Tibial artery (tissue), 4 donors: Measurements from ENCODE around the gene CACNG1.

Experiments used
- DNase-seq, 2 donors: peaks; one replicate each; pipeline ENCODE4 v3.0.0-alpha.2; 2019
- H3K27ac ChIP-seq, 2 donors: fragments of 200-600 bp; sonication (generic) in 1 of 2; 1 replicate in 1 of 2; 2 replicates in 1 of 2; pipeline ENCODE4 v1.5.1; 2018 to 2019; ENCODE audit warnings: mild to moderate bottlenecking in 1 of 2
- H3K27me3 ChIP-seq, 2 donors: fragments of 200-600 bp; sonication (generic) in 1 of 2; one replicate each; pipeline versions ENCODE4 v1.5.1 to v1.6.0; 2016 to 2019
- H3K36me3 ChIP-seq, 3 donors: fragments of 200-600 bp; sonication (generic) in 2 of 3; one replicate each; pipeline ENCODE4 v1.5.1; 2016 to 2019; ENCODE audit warnings: mild to moderate bottlenecking in 2 of 3
- H3K4me1 ChIP-seq, 4 donors: fragments of 200-600 bp; sonication (generic) in 2 of 4; 1 replicate in 3 of 4; 2 replicates in 1 of 4; pipeline ENCODE4 v1.5.1; 2016 to 2019
- H3K4me3 ChIP-seq, 2 donors: fragments of 200-600 bp; sonication (generic) in 1 of 2; 1 replicate in 1 of 2; 2 replicates in 1 of 2; pipeline ENCODE4 v1.5.1; 2018 to 2019; ENCODE audit warnings: mild to moderate bottlenecking in 2 of 2
- H3K9me3 ChIP-seq, 3 donors: fragments of 200-600 bp; sonication (generic) in 1 of 3; one replicate each; pipeline ENCODE4 v1.5.1; 2016 to 2019
- intact Hi-C: fragments of 100-400 bp; cut with DNase I; formaldehyde crosslinking; loops from one replicate; pipeline ENCODE4 v1.15.0; 2023; ENCODE audit warnings: low total_unique reads
- TF ChIP-seq, protein P1 (sequence below), 2 experiments: fragments of 200-600 bp in 1 of 2; fragments of 450-650 bp in 1 of 2; IDR thresholded peaks; one replicate each; pipeline ENCODE4 v1.5.1; 2017 to 2019; ENCODE audit warnings: antibody characterized with exemption in 2 of 2, mild to moderate bottlenecking in 1 of 2, moderate library complexity in 1 of 2

Gene CACNG1, protein sequence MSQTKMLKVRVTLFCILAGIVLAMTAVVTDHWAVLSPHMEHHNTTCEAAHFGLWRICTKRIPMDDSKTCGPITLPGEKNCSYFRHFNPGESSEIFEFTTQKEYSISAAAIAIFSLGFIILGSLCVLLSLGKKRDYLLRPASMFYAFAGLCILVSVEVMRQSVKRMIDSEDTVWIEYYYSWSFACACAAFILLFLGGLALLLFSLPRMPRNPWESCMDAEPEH

DNA sequence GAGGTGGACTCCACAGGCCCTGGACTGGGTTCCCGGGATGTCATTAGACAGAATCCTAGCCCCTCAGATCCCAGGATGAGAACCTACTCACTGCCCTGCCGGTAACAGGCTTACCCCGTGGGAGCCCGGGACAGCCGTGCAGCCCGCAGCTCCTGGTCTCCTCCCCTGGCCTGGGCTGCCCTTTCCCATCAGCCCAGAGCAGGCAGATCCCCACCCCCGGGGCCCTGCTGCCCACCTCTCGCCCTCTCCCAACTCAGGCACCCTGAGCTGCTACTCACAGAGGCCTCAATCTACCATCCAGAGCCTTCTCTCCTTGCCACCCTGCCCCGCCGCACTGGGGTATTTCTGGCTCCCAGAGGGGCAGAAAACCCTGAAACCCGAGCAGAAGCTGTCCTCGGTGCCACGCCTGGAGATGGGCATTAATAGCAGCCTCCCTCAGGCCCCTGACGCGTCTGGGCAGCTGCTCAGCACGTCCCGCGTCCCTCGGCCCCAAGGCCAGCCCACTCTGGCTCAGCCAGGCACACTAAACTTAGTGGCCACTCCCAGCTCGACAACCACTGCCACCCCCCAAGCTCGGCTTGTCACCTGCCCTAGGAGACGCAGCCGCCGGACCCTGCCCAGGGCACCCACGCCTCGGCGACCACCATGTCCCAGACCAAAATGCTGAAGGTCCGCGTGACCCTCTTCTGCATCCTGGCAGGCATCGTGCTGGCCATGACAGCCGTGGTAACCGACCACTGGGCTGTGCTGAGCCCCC is at the start of gene CACNG1:
TSS of gene CACNG1 (plus strand) at position 539 of the 757 bp plus-strand sequence. CDS start at position 646, 107 bp downstream.
- TF ChIP-seq, protein P1, sequence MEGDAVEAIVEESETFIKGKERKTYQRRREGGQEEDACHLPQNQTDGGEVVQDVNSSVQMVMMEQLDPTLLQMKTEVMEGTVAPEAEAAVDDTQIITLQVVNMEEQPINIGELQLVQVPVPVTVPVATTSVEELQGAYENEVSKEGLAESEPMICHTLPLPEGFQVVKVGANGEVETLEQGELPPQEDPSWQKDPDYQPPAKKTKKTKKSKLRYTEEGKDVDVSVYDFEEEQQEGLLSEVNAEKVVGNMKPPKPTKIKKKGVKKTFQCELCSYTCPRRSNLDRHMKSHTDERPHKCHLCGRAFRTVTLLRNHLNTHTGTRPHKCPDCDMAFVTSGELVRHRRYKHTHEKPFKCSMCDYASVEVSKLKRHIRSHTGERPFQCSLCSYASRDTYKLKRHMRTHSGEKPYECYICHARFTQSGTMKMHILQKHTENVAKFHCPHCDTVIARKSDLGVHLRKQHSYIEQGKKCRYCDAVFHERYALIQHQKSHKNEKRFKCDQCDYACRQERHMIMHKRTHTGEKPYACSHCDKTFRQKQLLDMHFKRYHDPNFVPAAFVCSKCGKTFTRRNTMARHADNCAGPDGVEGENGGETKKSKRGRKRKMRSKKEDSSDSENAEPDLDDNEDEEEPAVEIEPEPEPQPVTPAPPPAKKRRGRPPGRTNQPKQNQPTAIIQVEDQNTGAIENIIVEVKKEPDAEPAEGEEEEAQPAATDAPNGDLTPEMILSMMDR (IDR thresholded peaks at IDR 0.05), result no peak
- H3K4me1 ChIP-seq, result no peaks in the 10 kb centered on the region
- no peak within 1 kb of the TSS for H3K27ac ChIP-seq
- no peaks in the 10 kb centered on the region for H3K27me3 ChIP-seq
- intact Hi-C loops, result no loop called here
- no peak for DNase-seq
- no peak within 1 kb of the TSS for H3K4me3 ChIP-seq
- H3K36me3 ChIP-seq, result no peaks in the 10 kb centered on the region
- H3K9me3 ChIP-seq, result peaks cover 4 to 16% (median 5%) of the 10 kb centered on the region in 3 donors

DNA sequence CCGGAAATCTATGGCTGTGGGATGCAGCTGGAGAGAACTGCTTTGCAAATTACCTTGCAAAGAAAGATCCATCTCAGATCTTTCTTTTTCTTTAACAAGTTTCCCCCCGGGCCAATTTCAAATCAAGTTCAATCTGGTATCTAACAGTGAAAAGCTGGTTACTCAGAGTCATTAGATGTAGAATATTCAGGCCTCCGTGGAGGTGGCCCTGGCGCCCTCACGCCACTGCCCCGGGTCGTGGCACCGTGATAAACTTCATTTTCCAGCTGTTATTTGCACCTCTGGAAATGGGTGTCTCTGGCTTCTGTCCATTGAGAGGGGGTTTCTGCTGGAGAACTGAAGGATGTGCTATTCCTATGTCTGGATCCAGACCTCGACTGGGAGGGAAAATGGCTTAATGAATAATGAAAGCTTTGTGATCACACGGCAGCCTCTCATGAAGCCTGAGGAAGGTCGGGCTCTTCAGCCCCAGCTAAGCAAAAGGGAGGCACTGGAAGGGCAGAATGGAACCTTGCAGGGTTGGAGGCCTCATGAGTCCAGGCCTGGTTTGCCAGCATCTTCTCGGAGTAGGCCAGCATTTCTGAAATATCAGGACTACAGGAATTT is 49.3 kb upstream of the CACNG1 start:
- Histone ChIP-seq H3K27ac (no peak overlapping the region), H3K27me3 (peaks cover 0 to 5% of the 10 kb centered on the region in 2 donors), H3K4me3 (no peak overlapping the region), H3K36me3 (no peaks in the 10 kb centered on the region), H3K4me1 (no peaks in the 10 kb centered on the region), H3K9me3 (no peaks in the 10 kb centered on the region)
- intact Hi-C loops, result loop anchor here (10.0 kb wide), 1 partner anchor 60 kb away; no protein-coding TSS in a partner anchor
- DNase-seq, result no peak
- TF ChIP-seq, protein P1 (IDR thresholded peaks at IDR 0.05), result no peak

DNA sequence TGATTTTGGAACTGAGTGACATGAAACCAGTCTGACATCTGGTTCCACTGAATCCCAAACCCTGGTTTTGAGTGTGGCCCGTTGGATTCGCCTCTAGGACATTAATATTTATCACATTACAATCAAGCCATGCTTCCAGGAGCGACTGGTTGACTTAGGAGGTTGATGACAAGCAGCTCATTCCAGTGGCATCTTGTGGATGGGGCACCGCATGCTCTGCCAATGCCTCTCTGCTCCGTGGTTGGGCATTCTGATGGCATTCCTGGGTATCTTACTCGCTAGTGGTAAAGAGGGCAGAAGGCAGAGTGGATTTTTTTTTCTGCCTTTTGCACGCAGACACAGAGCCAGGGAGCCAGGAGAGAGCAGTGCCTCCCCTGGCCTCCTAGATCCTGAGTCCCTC is 48.4 kb upstream of the CACNG1 start:
- TF ChIP-seq, protein P1 (IDR thresholded peaks at IDR 0.05), result no peak
- DNase-seq, result no peak
- Histone ChIP-seq H3K4me1 (no peaks in the 10 kb centered on the region), H3K4me3 (no peak overlapping the region), H3K9me3 (no peaks in the 10 kb centered on the region), H3K27ac (no peak overlapping the region), H3K36me3 (no peaks in the 10 kb centered on the region), H3K27me3 (peaks cover 0 to 8% of the 10 kb centered on the region in 2 donors)
- intact Hi-C loops, result loop anchor here (10.0 kb wide), 1 partner anchor 59 kb away; no protein-coding TSS in a partner anchor

DNA sequence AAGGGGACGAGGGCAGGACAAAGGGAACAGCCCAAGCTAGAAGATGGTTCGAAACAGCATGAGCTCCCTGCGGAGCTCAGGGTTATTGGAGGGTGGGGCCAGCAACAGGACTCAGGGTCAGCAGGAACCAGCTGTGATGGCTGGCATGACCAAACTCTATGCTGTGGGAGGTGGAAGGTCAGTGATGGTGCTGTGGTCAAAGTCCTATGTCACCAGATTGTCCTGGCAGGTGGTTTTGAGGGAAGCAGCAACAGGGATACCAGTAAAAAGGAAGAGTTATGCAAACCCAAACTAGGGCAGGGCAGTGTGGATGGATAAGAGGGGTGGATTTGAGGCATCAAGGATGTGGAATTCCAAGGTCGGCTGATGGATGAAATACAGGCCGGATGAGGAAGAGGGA is 47.4 kb upstream of the CACNG1 start:
- peaks cover 0 to 16% of the 10 kb centered on the region in 2 donors for H3K27me3 ChIP-seq
- TF ChIP-seq, protein P1 (IDR thresholded peaks at IDR 0.05), result no peak
- intact Hi-C loops, result loop anchor here (10.0 kb wide), 1 partner anchor 58 kb away; no protein-coding TSS in a partner anchor
- no peak overlapping the region for H3K4me3 ChIP-seq
- H3K9me3 ChIP-seq, result no peaks in the 10 kb centered on the region
- H3K27ac ChIP-seq, result no peak overlapping the region
- DNase-seq, result no peak
- H3K4me1 ChIP-seq, result no peaks in the 10 kb centered on the region
- no peaks in the 10 kb centered on the region for H3K36me3 ChIP-seq

DNA sequence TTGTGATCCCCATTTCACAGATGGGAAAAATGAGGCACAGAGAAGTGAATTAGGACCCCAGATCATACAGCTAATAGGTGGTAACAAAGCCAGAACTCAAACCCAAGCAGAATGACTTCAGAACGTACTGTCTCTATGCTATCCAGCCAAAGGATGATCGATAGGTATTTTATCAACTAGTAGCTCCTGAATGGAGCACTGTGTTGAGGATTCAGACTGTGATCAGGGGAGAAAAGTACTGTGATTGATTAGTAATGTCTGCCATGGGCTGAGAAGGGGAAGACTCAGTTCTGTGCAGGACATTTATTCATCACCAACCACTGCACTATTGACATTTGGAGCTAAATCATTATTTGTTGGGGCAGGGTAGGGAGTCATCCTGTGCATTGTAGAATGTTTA is 41.1 kb upstream of the CACNG1 start:
- Histone ChIP-seq H3K27ac (no peak overlapping the region), H3K4me3 (no peak overlapping the region), H3K4me1 (no peaks in the 10 kb centered on the region), H3K9me3 (peaks cover 0 to 7% (median 5%) of the 10 kb centered on the region in 3 donors), H3K36me3 (no peaks in the 10 kb centered on the region), H3K27me3 (peaks cover 0 to 25% of the 10 kb centered on the region in 2 donors)
- intact Hi-C loops, result no loop called here
- TF ChIP-seq, protein P1 (IDR thresholded peaks at IDR 0.05), result no peak
- DNase-seq, result no peak
